Breast epithelium (tissue), 4 donors: ENCODE data around the gene HNRNPAB. TPM values are rescaled to one million over a fixed set of nuclear protein-coding genes. Genes with fewer than 3 reads are reported as not detected.

Source experiments
- DNase-seq, 2 donors: peaks; one replicate each; pipeline ENCODE4 v3.0.0-alpha.2; 2019; ENCODE audit warnings: low spot score in 2 of 2
- H3K27ac ChIP-seq, 2 donors: fragments of 200-600 bp; sonication (generic) in 1 of 2; one replicate each; pipeline ENCODE4 v1.5.1; 2016 to 2019; ENCODE audit warnings: mild to moderate bottlenecking in 1 of 2
- H3K27me3 ChIP-seq, 2 donors: fragments of 200-600 bp; sonication (generic) in 1 of 2; one replicate each; pipeline versions ENCODE4 v1.5.1 to v1.6.0; 2017 to 2019; ENCODE audit warnings: control low read depth in 1 of 2, mild to moderate bottlenecking in 1 of 2
- H3K36me3 ChIP-seq: fragments of 200-600 bp; one replicate; pipeline ENCODE4 v1.5.1; 2019
- H3K4me1 ChIP-seq, 2 donors: fragments of 200-600 bp; sonication (generic); one replicate each; pipeline ENCODE4 v1.5.1; 2016 to 2019; ENCODE audit warnings: control low read depth in 1 of 2
- H3K4me3 ChIP-seq, 3 donors: fragments of 200-600 bp; sonication (generic); 1 replicate in 2 of 3; 2 replicates in 1 of 3; pipeline ENCODE4 v1.5.1; 2016 to 2019; ENCODE audit warnings: mild to moderate bottlenecking in 3 of 3, moderate library complexity in 2 of 3
- H3K9me3 ChIP-seq, 2 donors: fragments of 200-600 bp; sonication (generic) in 1 of 2; one replicate each; pipeline ENCODE4 v1.5.1; 2016 to 2019; ENCODE audit warnings: control low read depth in 1 of 2
- CTCF ChIP-seq, 3 donors: fragments of 450-650 bp; IDR thresholded peaks; one replicate each; pipeline ENCODE4 v1.5.1; 2016 to 2017; ENCODE audit warnings: antibody characterized with exemption in 3 of 3, mild to moderate bottlenecking in 3 of 3, moderate library complexity in 3 of 3
- POLR2A ChIP-seq: fragments of 450-650 bp; IDR thresholded peaks from one replicate; pipeline ENCODE4 v1.6.1; 2016; ENCODE audit warnings: antibody characterized with exemption, mild to moderate bottlenecking, moderate library complexity
- POLR2AphosphoS5 ChIP-seq, 3 donors: sonication (generic); formaldehyde crosslinking; IDR thresholded peaks; one replicate each; pipeline ENCODE4 v1.6.1; 2017; ENCODE audit warnings: antibody characterized with exemption in 3 of 3
- intact Hi-C: fragments of 100-400 bp; cut with DNase I; formaldehyde crosslinking; loops from one replicate; pipeline ENCODE4 v1.15.1; 2023; ENCODE audit warnings: low total_unique reads
- total RNA-seq, 3 donors: library from RNA; depleted of rRNA; stranded (reverse); fragments of >200 nt; gene quantifications; one replicate each; pipeline ENCODE4 v1.1.0, GENCODE V29; 2016

HNRNPAB gene
- total RNA-seq, 3 donors from 2014 or later, result 56.3 to 90.5 (median 68.9) TPM

GRCh38 chr5:178199581-178200434, 4.5 kb upstream of the HNRNPAB start:
- no peaks in the 10 kb centered on the region for H3K36me3 ChIP-seq
- peak; percentile 19 to 32 for DNase-seq
- no peak for TF ChIP-seq POLR2AphosphoS5 (IDR thresholded peaks at IDR 0.05)
- no peaks in the 10 kb centered on the region for H3K27me3 ChIP-seq
- no peak overlapping the region for H3K4me3 ChIP-seq
- no peaks in the 10 kb centered on the region for H3K9me3 ChIP-seq
- H3K27ac ChIP-seq, result peak overlapping the region in 1 of 2 donors; percentile 55
- no peaks in the 10 kb centered on the region for H3K4me1 ChIP-seq
- intact Hi-C loops, result no loop called here

- TF ChIP-seq POLR2AphosphoS5 (IDR thresholded peaks at IDR 0.05) (no peak), POLR2A (no peak), CTCF (IDR thresholded peaks at IDR 0.05) (no peak)
- intact Hi-C loops, result no loop called here
These were observed 3.0 kb upstream of the HNRNPAB start for GRCh38 chr5:178201221-178201926.

GRCh38 chr5:178201927-178202235, 2.5 kb upstream of the HNRNPAB start:
- H3K27ac ChIP-seq, result no peak overlapping the region
- intact Hi-C loops, result no loop called here
- peak; percentile 28 to 38 for DNase-seq
- no peaks in the 10 kb centered on the region for H3K9me3 ChIP-seq
- H3K36me3 ChIP-seq, result no peaks in the 10 kb centered on the region
- H3K4me1 ChIP-seq, result peaks cover 10 to 11% of the 10 kb centered on the region in 2 donors
- no peak for TF ChIP-seq CTCF (IDR thresholded peaks at IDR 0.05)
- no peak for TF ChIP-seq POLR2A
- TF ChIP-seq POLR2AphosphoS5 (IDR thresholded peaks at IDR 0.05), result no peak
- no peak overlapping the region for H3K4me3 ChIP-seq
- no peaks in the 10 kb centered on the region for H3K27me3 ChIP-seq

More at GRCh38 chr5:178201221-178201926, 3.0 kb upstream of the HNRNPAB start:
- no peaks in the 10 kb centered on the region for H3K27me3 ChIP-seq
- no peak overlapping the region for H3K4me3 ChIP-seq
- H3K9me3 ChIP-seq, result no peaks in the 10 kb centered on the region
- peak in 1 of 2 donors; percentile 38 for DNase-seq
- no peak overlapping the region for H3K27ac ChIP-seq
- peaks cover 5 to 9% of the 10 kb centered on the region in 2 donors for H3K4me1 ChIP-seq
- H3K36me3 ChIP-seq, result no peaks in the 10 kb centered on the region

GRCh38 chr5:178202541-178202940, 1.8 kb upstream of the HNRNPAB start:
- intact Hi-C loops, result no loop called here
- Histone ChIP-seq H3K4me3 (no peak overlapping the region), H3K36me3 (no peaks in the 10 kb centered on the region), H3K9me3 (no peaks in the 10 kb centered on the region), H3K27me3 (no peaks in the 10 kb centered on the region), H3K4me1 (peaks cover 11 to 17% of the 10 kb centered on the region in 2 donors), H3K27ac (no peak overlapping the region)
- peak in 1 of 2 donors; percentile 6 for DNase-seq
- TF ChIP-seq POLR2AphosphoS5 (IDR thresholded peaks at IDR 0.05) (no peak), POLR2A (no peak), CTCF (IDR thresholded peaks at IDR 0.05) (no peak)

- Histone ChIP-seq H3K4me3 (peak overlapping the region; percentile 88 to 99 (median 94)), H3K36me3 (no peaks in the 10 kb centered on the region), H3K27ac (peak overlapping the region; percentile 2 to 89), H3K27me3 (no peaks in the 10 kb centered on the region), H3K9me3 (no peaks in the 10 kb centered on the region), H3K4me1 (peaks cover 11 to 17% of the 10 kb centered on the region in 2 donors)
- no peak for TF ChIP-seq POLR2A
- no peak for TF ChIP-seq CTCF (IDR thresholded peaks at IDR 0.05)
- no peak for TF ChIP-seq POLR2AphosphoS5 (IDR thresholded peaks at IDR 0.05)
- intact Hi-C loops, result no loop called here
- DNase-seq, result peak in 1 of 2 donors; percentile 51
These were observed 607 bp upstream of the HNRNPAB start for GRCh38 chr5:178203670-178204181.
